HCT116 (cell line): ENCODE results near the gene CKMT2. TPM values are rescaled to one million over a fixed set of nuclear protein-coding genes. Genes with fewer than 3 reads are reported as not detected.

Experiments
- ATAC-seq: fragments of 200-7000 bp; cut with Tn5 transposase; 2 replicates; pipeline ENCODE4 v1.9.1; 2020; ENCODE audit warnings: mild to moderate bottlenecking, moderate library complexity
- BruUV-seq: library from RNA; stranded (reverse); fragments of 400-500 nt; replicated peaks from 2 replicates; lab custom pipeline; 2021; lab: Mats Ljungman, UMichigan
- CTCF ChIA-PET: fragments of 300-600 bp; sonication (Branson Sonifier 250); formaldehyde crosslinking; loops from one replicate; lab custom pipeline; 2021; ENCODE audit warnings: antibody characterized with exemption; lab: Charles Lee
- POLR2A ChIA-PET: fragments of 300-600, 350-600 bp; sonication (Branson Sonifier 250); formaldehyde crosslinking; loops from one replicate; lab custom pipeline; 2021; ENCODE audit warnings: antibody characterized with exemption; lab: Charles Lee
- RAD21 ChIA-PET, 2 experiments: fragments of 300-600 bp; sonication (Branson Sonifier 250); formaldehyde crosslinking; loops; one replicate each; lab custom pipeline; 2023; ENCODE audit warnings: low total read pairs in 2 of 2; ENCODE audit not compliant: uncharacterized antibody in 2 of 2, unreplicated experiment in 2 of 2, low non-redundant PET in 1 of 2; lab: Charles Lee
- DNase-seq: peaks from one replicate; pipeline ENCODE4 v3.0.0-alpha.2; 2010; ENCODE audit warnings: low read depth, low spot score
- H2AFZ ChIP-seq: fragments of 200-600 bp; shearing (Covaris generic), sonication (generic); 2 replicates; pipeline ENCODE4 v1.6.1; 2017; ENCODE audit warnings: low read depth, mixed run types, mixed read lengths, antibody characterized with exemption, low read length; ENCODE audit not compliant: poor library complexity, severe bottlenecking
- H3K27ac ChIP-seq: 2 replicates; pipeline ENCODE4 v1.5.1; 2012; ENCODE audit warnings: low read depth, low read length
- H3K27me3 ChIP-seq: fragments of 200-600 bp; sonication (generic); 2 replicates; pipeline ENCODE4 v1.6.1; 2016; ENCODE audit warnings: mixed run types, low read length, mixed read lengths; ENCODE audit not compliant: insufficient read depth
- H3K36me3 ChIP-seq, 2 experiments: fragments of 200-500 bp in 1 of 2; fragments of 200-600 bp in 1 of 2; sonication (Bioruptor generic) in 1 of 2; sonication (generic) in 1 of 2; 2 replicates each; pipeline versions ENCODE4 v1.5.1 to v1.6.1; 2014 to 2016; ENCODE audit warnings: low read length in 2 of 2, inconsistent platforms in 1 of 2, mixed read lengths in 1 of 2, mixed run types in 1 of 2; ENCODE audit not compliant: insufficient read depth in 2 of 2, control insufficient read depth in 1 of 2
- H3K4me1 ChIP-seq, 2 experiments: fragments of 200-600 bp in 1 of 2; sonication (generic) in 1 of 2; 2 replicates each; pipeline versions ENCODE4 v1.5.1 to v1.6.1; 2012 to 2017; ENCODE audit warnings: low read length in 2 of 2, inconsistent platforms in 1 of 2, mild to moderate bottlenecking in 1 of 2, mixed read lengths in 1 of 2, mixed run types in 1 of 2, moderate library complexity in 1 of 2; ENCODE audit not compliant: insufficient read depth in 2 of 2, control insufficient read depth in 1 of 2
- H3K4me2 ChIP-seq: fragments of 200-600 bp; sonication (generic); 2 replicates; pipeline ENCODE4 v1.6.1; 2017; ENCODE audit warnings: mixed run types, low read length, mixed read lengths
- H3K4me3 ChIP-seq, 2 experiments: fragments of 200-600 bp in 1 of 2; sonication (generic) in 1 of 2; replicated peaks in 1 of 2; 2 replicates each; pipeline ENCODE4 v1.5.1; 2011 to 2016; ENCODE audit warnings: low read length in 2 of 2, control low read depth in 1 of 2, low read depth in 1 of 2, mild to moderate bottlenecking in 1 of 2, mixed read lengths in 1 of 2, mixed run types in 1 of 2
- H3K79me2 ChIP-seq: fragments of 200-600 bp; sonication (generic); 2 replicates; pipeline ENCODE4 v1.6.1; 2017; ENCODE audit warnings: mild to moderate bottlenecking, mixed run types, low read length, moderate library complexity, mixed read lengths; ENCODE audit not compliant: insufficient read depth
- H3K9ac ChIP-seq: fragments of 200-600 bp; sonication (generic); 2 replicates; pipeline ENCODE4 v1.6.1; 2016; ENCODE audit warnings: low read length, mixed read lengths
- H3K9me2 ChIP-seq: fragments of 200-600 bp; sonication (generic), shearing (Covaris generic); 2 replicates; pipeline ENCODE4 v1.6.1; 2017; ENCODE audit warnings: mixed run types, mild to moderate bottlenecking, moderate library complexity; ENCODE audit not compliant: insufficient read depth
- H3K9me3 ChIP-seq, 2 experiments: fragments of 200-500 bp in 1 of 2; fragments of 200-600 bp in 1 of 2; sonication (Bioruptor generic) in 1 of 2; sonication (generic) in 1 of 2; 2 replicates each; pipeline ENCODE4 v1.6.1; 2014 to 2017; ENCODE audit warnings: low read length in 2 of 2, mixed read lengths in 2 of 2, inconsistent platforms in 1 of 2, low read depth in 1 of 2, mild to moderate bottlenecking in 1 of 2, mixed run types in 1 of 2, moderate library complexity in 1 of 2; ENCODE audit not compliant: control insufficient read depth in 1 of 2, insufficient read depth in 1 of 2
- H4K20me1 ChIP-seq: fragments of 200-600 bp; sonication (generic), shearing (Covaris generic); 2 replicates; pipeline ENCODE4 v1.6.1; 2017; ENCODE audit warnings: mixed run types, mild to moderate bottlenecking, moderate library complexity; ENCODE audit not compliant: insufficient read depth
- CBX3 ChIP-seq: IDR thresholded peaks from 2 replicates; pipeline ENCODE4 v1.6.1; 2012; ENCODE audit warnings: low read depth
- CEBPB ChIP-seq: IDR thresholded peaks from 2 replicates; pipeline ENCODE4 v1.6.1; 2012; ENCODE audit warnings: low read depth
- EGR1 ChIP-seq: IDR thresholded peaks from 2 replicates; pipeline ENCODE4 v1.6.1; 2012; ENCODE audit warnings: low read depth
- ELF1 ChIP-seq: IDR thresholded peaks from 2 replicates; pipeline ENCODE4 v1.6.1; 2012; ENCODE audit warnings: low read depth, borderline replicate concordance
- EZH2 ChIP-seq: fragments of 200-600 bp; sonication (generic); IDR thresholded peaks from 2 replicates; pipeline ENCODE4 v1.6.1; 2017; ENCODE audit warnings: antibody characterized with exemption, mixed run types
- EZH2phosphoT487 ChIP-seq: fragments of 200-600 bp; IDR thresholded peaks from 2 replicates; pipeline ENCODE4 v1.6.1; 2018; ENCODE audit warnings: antibody characterized with exemption, borderline replicate concordance
- JUND ChIP-seq: IDR thresholded peaks from 2 replicates; pipeline ENCODE4 v1.6.1; 2012
- RAD21 ChIP-seq: IDR thresholded peaks from 2 replicates; pipeline ENCODE4 v1.6.1; 2012; ENCODE audit warnings: low read depth, mild to moderate bottlenecking
- SRF ChIP-seq: IDR thresholded peaks from 2 replicates; pipeline ENCODE4 v1.6.1; 2012; ENCODE audit warnings: low read depth
- YY1 ChIP-seq: IDR thresholded peaks from 2 replicates; pipeline ENCODE4 v1.6.1; 2011; ENCODE audit warnings: low read length, low read depth, moderate library complexity, mild to moderate bottlenecking; ENCODE audit not compliant: insufficient replicate concordance; ENCODE audit errors: extremely low read depth
- ZNF274 ChIP-seq: fragments of 200-500 bp; sonication (Bioruptor generic); IDR thresholded peaks from 2 replicates; pipeline ENCODE4 v1.6.1; 2014; ENCODE audit warnings: mild to moderate bottlenecking, low read depth, low read length, inconsistent platforms
- intact Hi-C: fragments of 100-400 bp; cut with micrococcal nuclease; formaldehyde crosslinking; loops from 2 replicates; pipeline ENCODE4 v1.10.0; 2022
- total RNA-seq: library from RNA; stranded (reverse); gene quantifications from one replicate; pipeline ENCODE4 v1.2.1, GENCODE V29; 2021; ENCODE audit not compliant: unreplicated experiment
- TF ChIP-seq, protein P1 (sequence below): IDR thresholded peaks from 2 replicates; pipeline ENCODE4 v1.6.1; 2011; ENCODE audit warnings: mild to moderate bottlenecking, low read length, moderate library complexity; ENCODE audit not compliant: insufficient replicate concordance; ENCODE audit errors: extremely low read depth
- TF ChIP-seq, protein P2 (sequence below): IDR thresholded peaks from 2 replicates; pipeline ENCODE4 v1.6.1; 2012; ENCODE audit warnings: low read depth
- TF ChIP-seq, protein P3 (sequence below): IDR thresholded peaks from 2 replicates; pipeline ENCODE4 v1.6.1; 2012
- TF ChIP-seq, protein P4 (sequence below): IDR thresholded peaks from 2 replicates; pipeline ENCODE4 v1.6.1; 2012

Gene CKMT2
- total RNA-seq, 1 experiment from 2014 or later = not detected

DNA sequence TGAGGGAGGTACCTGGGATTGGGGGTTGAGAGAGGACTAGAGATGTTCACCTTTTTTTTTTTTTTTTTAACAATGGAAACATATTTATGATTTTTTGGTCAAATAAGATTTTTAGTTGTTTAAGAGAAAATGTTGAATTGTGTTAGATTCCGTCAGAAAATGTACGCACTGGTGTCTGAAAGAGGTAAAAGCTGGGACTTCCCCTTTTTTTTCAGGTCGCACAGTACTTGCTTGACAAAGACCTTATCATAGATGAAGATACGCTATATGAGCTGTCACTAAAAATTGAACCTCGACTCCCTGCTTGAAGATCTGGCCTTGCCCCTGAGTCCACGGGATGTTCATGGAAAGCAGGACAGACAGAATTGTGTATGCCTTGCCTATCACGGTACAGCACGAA, 7.7 kb upstream of the CKMT2 start (continued):
- TF ChIP-seq, protein P1, sequence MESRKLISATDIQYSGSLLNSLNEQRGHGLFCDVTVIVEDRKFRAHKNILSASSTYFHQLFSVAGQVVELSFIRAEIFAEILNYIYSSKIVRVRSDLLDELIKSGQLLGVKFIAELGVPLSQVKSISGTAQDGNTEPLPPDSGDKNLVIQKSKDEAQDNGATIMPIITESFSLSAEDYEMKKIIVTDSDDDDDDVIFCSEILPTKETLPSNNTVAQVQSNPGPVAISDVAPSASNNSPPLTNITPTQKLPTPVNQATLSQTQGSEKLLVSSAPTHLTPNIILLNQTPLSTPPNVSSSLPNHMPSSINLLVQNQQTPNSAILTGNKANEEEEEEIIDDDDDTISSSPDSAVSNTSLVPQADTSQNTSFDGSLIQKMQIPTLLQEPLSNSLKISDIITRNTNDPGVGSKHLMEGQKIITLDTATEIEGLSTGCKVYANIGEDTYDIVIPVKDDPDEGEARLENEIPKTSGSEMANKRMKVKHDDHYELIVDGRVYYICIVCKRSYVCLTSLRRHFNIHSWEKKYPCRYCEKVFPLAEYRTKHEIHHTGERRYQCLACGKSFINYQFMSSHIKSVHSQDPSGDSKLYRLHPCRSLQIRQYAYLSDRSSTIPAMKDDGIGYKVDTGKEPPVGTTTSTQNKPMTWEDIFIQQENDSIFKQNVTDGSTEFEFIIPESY = no peak

DNA sequence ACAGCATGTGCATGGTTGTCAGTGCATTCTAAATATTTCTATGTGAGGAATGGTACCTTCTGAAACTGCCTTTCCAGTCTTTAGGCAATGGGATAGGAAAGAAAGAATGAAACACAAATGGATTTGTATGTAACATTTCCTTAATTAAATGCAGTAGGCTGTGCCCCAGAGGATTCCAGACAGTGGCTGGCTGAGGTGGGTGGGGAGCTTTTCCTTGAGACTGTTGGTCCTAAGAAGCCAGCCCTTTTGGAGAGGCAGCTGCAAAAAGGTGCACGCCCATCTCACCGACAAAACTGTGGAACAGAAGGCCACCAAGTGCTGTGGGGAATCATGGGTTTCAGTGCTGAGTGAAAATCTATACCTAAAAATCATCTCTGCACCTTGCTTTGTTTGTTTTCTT, 6.8 kb upstream of the CKMT2 start:
- Histone ChIP-seq H4K20me1 (no peaks in the 10 kb centered on the region), H3K4me3 (no peak overlapping the region), H3K27me3 (no peaks in the 10 kb centered on the region), H3K27ac (no peak overlapping the region), H3K9me2 (no peaks in the 10 kb centered on the region), H3K4me1 (no peaks in the 10 kb centered on the region), H3K4me2 (no peak overlapping the region), H3K36me3 (no peaks in the 10 kb centered on the region), H3K9ac (no peak overlapping the region), H3K9me3 (no peaks in the 10 kb centered on the region), H2AFZ (no peak overlapping the region), H3K79me2 (no peaks in the 10 kb centered on the region)
- ATAC-seq (no peak), DNase-seq (no peak)
- BruUV-seq = no TSS peak
- CTCF ChIA-PET = no interaction called here
- intact Hi-C loops = no loop called here
- RAD21 ChIA-PET = no interaction called here
- POLR2A ChIA-PET = no interaction called here
- TF ChIP-seq, protein P1 = no peak
- TF ChIP-seq, protein P2, sequence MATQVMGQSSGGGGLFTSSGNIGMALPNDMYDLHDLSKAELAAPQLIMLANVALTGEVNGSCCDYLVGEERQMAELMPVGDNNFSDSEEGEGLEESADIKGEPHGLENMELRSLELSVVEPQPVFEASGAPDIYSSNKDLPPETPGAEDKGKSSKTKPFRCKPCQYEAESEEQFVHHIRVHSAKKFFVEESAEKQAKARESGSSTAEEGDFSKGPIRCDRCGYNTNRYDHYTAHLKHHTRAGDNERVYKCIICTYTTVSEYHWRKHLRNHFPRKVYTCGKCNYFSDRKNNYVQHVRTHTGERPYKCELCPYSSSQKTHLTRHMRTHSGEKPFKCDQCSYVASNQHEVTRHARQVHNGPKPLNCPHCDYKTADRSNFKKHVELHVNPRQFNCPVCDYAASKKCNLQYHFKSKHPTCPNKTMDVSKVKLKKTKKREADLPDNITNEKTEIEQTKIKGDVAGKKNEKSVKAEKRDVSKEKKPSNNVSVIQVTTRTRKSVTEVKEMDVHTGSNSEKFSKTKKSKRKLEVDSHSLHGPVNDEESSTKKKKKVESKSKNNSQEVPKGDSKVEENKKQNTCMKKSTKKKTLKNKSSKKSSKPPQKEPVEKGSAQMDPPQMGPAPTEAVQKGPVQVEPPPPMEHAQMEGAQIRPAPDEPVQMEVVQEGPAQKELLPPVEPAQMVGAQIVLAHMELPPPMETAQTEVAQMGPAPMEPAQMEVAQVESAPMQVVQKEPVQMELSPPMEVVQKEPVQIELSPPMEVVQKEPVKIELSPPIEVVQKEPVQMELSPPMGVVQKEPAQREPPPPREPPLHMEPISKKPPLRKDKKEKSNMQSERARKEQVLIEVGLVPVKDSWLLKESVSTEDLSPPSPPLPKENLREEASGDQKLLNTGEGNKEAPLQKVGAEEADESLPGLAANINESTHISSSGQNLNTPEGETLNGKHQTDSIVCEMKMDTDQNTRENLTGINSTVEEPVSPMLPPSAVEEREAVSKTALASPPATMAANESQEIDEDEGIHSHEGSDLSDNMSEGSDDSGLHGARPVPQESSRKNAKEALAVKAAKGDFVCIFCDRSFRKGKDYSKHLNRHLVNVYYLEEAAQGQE = no peak
- no peak for TF ChIP-seq EZH2
- no peak for TF ChIP-seq RAD21
- TF ChIP-seq ZNF274 = no peak
- TF ChIP-seq, protein P3, sequence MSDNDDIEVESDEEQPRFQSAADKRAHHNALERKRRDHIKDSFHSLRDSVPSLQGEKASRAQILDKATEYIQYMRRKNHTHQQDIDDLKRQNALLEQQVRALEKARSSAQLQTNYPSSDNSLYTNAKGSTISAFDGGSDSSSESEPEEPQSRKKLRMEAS = no peak
- TF ChIP-seq, protein P4, sequence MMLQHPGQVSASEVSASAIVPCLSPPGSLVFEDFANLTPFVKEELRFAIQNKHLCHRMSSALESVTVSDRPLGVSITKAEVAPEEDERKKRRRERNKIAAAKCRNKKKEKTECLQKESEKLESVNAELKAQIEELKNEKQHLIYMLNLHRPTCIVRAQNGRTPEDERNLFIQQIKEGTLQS = no peak
- TF ChIP-seq ELF1 = no peak
- no peak for TF ChIP-seq CEBPB
- no peak for TF ChIP-seq EGR1
- no peak for TF ChIP-seq YY1
- TF ChIP-seq EZH2phosphoT487 = no peak
- TF ChIP-seq SRF = no peak
- TF ChIP-seq CBX3 = no peak
- no peak for TF ChIP-seq JUND
